MM.1S (cell line): Measurements from ENCODE around the gene ZSCAN21.

ENCODE experiments used
- CTCF ChIP-seq: fragments of 300-600 bp; sonication (generic); IDR thresholded peaks from 2 replicates; pipeline ENCODE4 v1.5.1; 2016; ENCODE audit warnings: antibody characterized with exemption, low read length, mixed read lengths
- EZH2phosphoT487 ChIP-seq: fragments of 300-600 bp; sonication (generic); IDR thresholded peaks from 2 replicates; pipeline ENCODE4 v1.6.1; 2018; ENCODE audit warnings: antibody characterized with exemption, low read length

DNA sequence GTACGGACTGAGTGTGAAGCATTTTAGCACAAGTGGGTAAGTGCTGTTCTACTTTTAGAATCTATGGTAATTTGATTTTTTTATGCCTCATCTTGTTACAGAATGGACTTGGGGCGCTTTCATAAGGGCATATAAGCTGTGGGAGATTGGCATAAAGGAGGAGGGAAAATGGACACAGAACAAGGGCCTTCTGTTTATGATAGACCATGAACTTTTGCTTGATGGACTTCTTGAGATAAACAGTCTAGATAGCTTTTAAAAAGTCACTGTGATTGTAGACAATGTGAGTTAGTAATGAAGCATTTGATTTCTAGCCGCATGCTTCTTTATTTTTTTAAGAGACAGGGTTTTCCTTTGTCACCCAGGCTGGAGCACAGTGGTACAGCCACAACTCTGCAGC, 2.0 kb downstream of the ZSCAN21 start:
- TF ChIP-seq CTCF = no peak
- no peak for TF ChIP-seq EZH2phosphoT487
